Measurements from ENCODE around the gene E4F1. TPM values are rescaled to one million over a fixed set of nuclear protein-coding genes. Genes with fewer than 3 reads are reported as not detected.

The E4F1 gene
- total RNA-seq, 4 donors from 2014 or later: 30.6 to 60.6 (median 45.2) TPM

DNA sequence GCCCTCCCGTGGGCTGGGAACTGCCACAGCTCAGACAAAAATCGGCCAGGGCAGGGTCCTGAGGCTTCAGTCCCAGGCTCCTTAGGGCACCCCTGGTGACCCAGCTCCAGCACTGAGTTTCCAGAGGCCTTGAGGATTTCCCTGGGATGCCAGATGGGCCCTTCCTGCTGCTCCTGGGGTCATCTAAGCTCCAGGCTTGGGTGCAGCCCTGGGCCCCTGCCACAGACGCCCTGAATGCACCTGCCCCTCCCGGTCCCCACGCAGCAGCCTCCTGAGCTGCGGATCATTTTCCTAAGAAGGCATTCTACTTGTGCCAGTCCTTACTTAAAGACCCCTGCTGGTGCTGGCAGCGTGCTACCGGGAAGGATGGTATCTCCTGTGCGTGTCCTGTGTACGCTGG lies 50.5 kb downstream of the E4F1 start:
- Histone ChIP-seq H3K27me3 (no peaks in the 10 kb centered on the region), H3K4me1 (peaks cover 0 to 35% (median 11%) of the 10 kb centered on the region in 4 donors), H3K9me3 (no peaks in the 10 kb centered on the region), H3K27ac (no peak overlapping the region), H3K36me3 (peaks cover 0 to 46% (median 0%) of the 10 kb centered on the region in 3 donors), H3K4me3 (no peak overlapping the region)
- 83 to 84% methylated on average over 8 to 10 of the region's 10 CpGs for WGBS, 2 donors
- TF ChIP-seq, protein P1, sequence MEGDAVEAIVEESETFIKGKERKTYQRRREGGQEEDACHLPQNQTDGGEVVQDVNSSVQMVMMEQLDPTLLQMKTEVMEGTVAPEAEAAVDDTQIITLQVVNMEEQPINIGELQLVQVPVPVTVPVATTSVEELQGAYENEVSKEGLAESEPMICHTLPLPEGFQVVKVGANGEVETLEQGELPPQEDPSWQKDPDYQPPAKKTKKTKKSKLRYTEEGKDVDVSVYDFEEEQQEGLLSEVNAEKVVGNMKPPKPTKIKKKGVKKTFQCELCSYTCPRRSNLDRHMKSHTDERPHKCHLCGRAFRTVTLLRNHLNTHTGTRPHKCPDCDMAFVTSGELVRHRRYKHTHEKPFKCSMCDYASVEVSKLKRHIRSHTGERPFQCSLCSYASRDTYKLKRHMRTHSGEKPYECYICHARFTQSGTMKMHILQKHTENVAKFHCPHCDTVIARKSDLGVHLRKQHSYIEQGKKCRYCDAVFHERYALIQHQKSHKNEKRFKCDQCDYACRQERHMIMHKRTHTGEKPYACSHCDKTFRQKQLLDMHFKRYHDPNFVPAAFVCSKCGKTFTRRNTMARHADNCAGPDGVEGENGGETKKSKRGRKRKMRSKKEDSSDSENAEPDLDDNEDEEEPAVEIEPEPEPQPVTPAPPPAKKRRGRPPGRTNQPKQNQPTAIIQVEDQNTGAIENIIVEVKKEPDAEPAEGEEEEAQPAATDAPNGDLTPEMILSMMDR (IDR thresholded peaks at IDR 0.05): no peak
- TF ChIP-seq EP300 (IDR thresholded peaks at IDR 0.05) (no peak), POLR2A (IDR thresholded peaks at IDR 0.05) (no peak)
- DNase-seq (ENCODE audit: low spot score in 2 of 2): no peak

DNA sequence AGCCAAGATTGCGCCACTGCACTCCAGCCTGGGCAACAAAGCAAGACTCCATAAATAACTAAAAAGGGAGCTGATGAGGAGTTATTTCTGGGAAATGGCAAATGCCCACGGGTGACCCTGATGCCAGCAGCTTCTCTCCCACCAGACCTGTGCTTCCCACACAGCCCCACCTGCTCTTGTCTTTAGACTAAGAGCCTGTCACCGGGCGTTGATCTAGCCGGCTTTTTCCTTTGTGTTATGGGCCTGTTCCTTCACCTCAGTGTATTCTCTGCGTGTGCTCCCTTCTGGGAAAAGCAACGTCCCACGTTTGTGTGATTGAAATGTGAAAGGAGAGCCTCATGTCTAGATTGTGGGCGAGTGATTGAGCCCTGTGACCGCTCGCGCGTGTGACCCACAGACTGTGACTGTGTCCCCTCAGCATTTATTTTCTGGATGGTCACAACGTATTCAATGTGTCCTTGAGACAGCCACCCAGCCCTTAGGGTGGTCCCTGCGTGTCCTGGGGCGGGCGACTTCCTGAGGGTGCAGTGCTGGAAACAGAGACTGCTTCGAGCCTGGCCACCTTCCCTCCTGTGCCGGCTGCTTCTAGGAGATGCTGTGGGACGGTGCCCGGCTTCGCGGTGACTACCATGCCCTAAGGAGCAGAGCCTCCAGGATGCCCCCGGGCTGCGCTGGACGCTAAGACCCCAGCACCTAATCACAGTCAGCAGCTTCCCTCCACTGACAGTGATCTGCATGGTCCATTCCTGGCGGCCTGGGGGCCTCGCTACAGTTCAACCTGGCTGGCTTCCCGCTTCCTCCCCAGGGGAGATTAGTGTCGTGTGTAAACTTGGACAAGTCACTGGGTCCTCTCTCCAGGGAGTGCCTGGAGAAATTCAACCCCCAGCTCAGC lies 52.3 kb downstream of the E4F1 start:
- Histone ChIP-seq H3K4me3 (no peak overlapping the region), H3K9me3 (no peaks in the 10 kb centered on the region), H3K36me3 (peaks cover 0 to 64% (median 0%) of the 10 kb centered on the region in 3 donors), H3K27me3 (no peaks in the 10 kb centered on the region), H3K27ac (no peak overlapping the region), H3K4me1 (peaks cover 0 to 17% (median 0%) of the 10 kb centered on the region in 4 donors)
- 72 to 80% methylated on average over 15 to 30 of the region's 30 CpGs for WGBS, 2 donors
- no peak for TF ChIP-seq EP300 (IDR thresholded peaks at IDR 0.05)
- no peak for TF ChIP-seq POLR2A (IDR thresholded peaks at IDR 0.05)
- TF ChIP-seq, protein P1 (IDR thresholded peaks at IDR 0.05): no peak
- DNase-seq (ENCODE audit: low spot score in 2 of 2): no peak

DNA sequence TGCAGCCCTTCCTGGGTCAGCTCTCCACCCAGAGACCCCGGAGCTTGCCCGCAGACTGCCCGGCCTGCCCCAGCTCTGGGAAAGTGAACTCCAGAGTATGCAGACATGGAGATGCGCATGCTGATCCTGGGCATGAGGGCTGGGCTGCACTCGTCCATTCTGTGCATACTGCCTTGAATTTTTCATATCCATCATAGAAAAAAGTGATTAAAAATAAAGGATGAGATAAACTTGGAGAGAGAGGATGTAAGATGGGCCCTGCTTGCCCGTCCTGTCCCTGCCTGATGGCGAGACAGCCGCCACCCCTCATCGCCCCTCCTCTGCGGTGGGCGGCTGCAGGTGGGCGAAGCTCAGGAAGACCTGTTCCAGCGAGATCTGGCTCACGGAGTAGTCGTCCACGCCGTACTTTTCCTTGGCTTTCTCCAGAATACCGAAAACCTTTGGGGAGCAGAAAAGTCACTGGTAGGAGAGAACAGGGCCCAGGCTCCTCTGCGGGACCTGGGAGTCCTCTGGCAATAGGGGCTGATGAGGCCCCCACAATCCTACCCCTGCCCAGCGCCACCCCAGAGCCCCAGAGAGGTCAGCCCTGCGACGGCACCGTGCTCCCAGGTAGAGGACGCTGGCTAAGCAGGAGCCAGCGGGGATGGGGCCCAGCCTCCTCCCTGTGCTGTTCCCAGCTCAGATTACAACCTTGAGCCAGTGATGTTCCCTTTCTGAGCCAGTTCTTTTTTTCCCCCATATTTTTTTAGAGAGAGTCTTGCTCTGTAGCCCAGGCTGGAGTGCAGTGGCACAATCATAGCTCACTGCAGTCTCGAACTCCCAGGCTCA lies 53.2 kb downstream of the E4F1 start:
- Histone ChIP-seq H3K4me3 (no peak overlapping the region), H3K27me3 (no peaks in the 10 kb centered on the region), H3K9me3 (no peaks in the 10 kb centered on the region), H3K4me1 (peaks cover 0 to 9% (median 0%) of the 10 kb centered on the region in 4 donors), H3K36me3 (peaks cover 0 to 73% (median 0%) of the 10 kb centered on the region in 3 donors), H3K27ac (no peak overlapping the region)
- TF ChIP-seq POLR2A (IDR thresholded peaks at IDR 0.05): no peak
- TF ChIP-seq, protein P1 (IDR thresholded peaks at IDR 0.05): no peak
- TF ChIP-seq EP300 (IDR thresholded peaks at IDR 0.05): no peak
- no peak for DNase-seq (ENCODE audit: low spot score in 2 of 2)
- 77 to 78% methylated on average over 26 of the region's 26 CpGs for WGBS, 2 donors

DNA sequence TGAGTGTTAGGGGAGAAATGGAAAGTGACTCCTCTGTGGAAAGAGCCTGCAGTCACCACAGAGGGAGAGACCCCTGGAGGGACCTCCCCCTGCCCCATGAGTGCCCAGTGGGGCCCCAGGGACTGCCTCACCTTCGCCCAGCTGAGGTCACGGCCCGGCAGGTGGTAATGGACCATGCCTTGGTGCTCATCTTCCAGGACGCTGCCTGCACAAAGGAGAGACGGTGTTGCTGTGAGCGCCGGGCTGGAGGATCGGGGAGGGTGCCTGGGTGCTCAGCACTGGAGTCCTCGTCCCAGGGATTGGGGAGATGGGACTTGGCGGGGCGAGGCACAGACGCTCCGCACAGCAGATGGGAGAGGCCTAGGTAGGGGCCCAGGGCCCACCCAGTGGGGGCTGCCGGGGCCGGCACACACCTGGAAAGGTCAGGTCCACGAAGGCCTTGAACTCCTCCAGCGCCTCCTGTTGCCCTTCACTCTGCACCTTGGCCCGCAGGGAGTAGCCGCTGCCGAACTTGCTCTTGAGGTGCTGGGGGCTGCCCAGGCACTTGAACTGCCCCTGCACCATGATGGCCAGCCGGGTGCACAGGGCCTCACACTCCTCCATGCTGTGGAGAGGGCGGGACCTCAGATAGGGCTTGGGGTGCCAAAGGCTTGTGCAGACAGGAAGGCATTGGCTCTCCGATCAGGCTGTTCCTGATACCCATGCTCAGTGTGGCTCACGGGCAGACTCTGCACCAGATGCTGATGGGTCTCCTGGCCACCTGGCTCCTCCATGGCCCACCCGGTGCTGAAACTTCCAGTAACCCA lies 54.3 kb downstream of the E4F1 start:
- Histone ChIP-seq H3K9me3 (no peaks in the 10 kb centered on the region), H3K27me3 (no peaks in the 10 kb centered on the region), H3K36me3 (peaks cover 0 to 76% (median 0%) of the 10 kb centered on the region in 3 donors), H3K4me1 (peaks cover 0 to 6% (median 0%) of the 10 kb centered on the region in 4 donors), H3K27ac (no peak overlapping the region), H3K4me3 (no peak overlapping the region)
- WGBS, 2 donors: 86 to 89% methylated on average over 14 to 25 of the region's 25 CpGs
- TF ChIP-seq, protein P1 (IDR thresholded peaks at IDR 0.05): no peak
- no peak for TF ChIP-seq EP300 (IDR thresholded peaks at IDR 0.05)
- TF ChIP-seq POLR2A (IDR thresholded peaks at IDR 0.05): no peak
- DNase-seq (ENCODE audit: low spot score in 2 of 2): no peak

Data from tibial nerve (tissue), 4 donors.